ENCODE data around the gene DSE. TPM values are rescaled to one million over a fixed set of nuclear protein-coding genes. Genes with fewer than 3 reads are reported as not detected.

Gene DSE
- total RNA-seq, 1 experiment from 2014 or later, result 38.5 TPM

- Histone ChIP-seq H3K4me1 (ENCODE audit: control insufficient read depth in 1 of 2, insufficient read depth in 2 of 2, low read length in 2 of 2) (no peaks in the 10 kb centered on the region), H3K27me3 (ENCODE audit: insufficient read depth, low read length) (no peaks in the 10 kb centered on the region), H3K27ac (ENCODE audit: low read depth, low read length) (no peak overlapping the region), H3K79me2 (ENCODE audit: insufficient read depth, low read length) (no peaks in the 10 kb centered on the region), H2AFZ (ENCODE audit: low read depth, low read length, poor library complexity, severe bottlenecking) (no peak overlapping the region), H3K36me3 (ENCODE audit: control insufficient read depth in 1 of 2, insufficient read depth in 2 of 2, low read length in 2 of 2) (no peaks in the 10 kb centered on the region), H3K4me2 (ENCODE audit: low read length) (no peak overlapping the region), H3K9me3 (ENCODE audit: control insufficient read depth in 1 of 2, insufficient read depth in 1 of 2, low read depth in 1 of 2, low read length in 2 of 2) (no peaks in the 10 kb centered on the region), H3K9me2 (ENCODE audit: insufficient read depth) (no peaks in the 10 kb centered on the region), H3K4me3 (replicated peaks in 1 of 2; ENCODE audit: low read depth in 1 of 2, low read length in 2 of 2) (no peak overlapping the region), H4K20me1 (ENCODE audit: insufficient read depth) (no peaks in the 10 kb centered on the region), H3K9ac (ENCODE audit: low read length) (no peak overlapping the region)
- RAD21 ChIA-PET (ENCODE audit: low non-redundant PET in 1 of 2, low total read pairs in 2 of 2, uncharacterized antibody in 2 of 2, unreplicated experiment in 2 of 2), result no interaction called here
- CTCF ChIA-PET, result no interaction called here
- intact Hi-C loops (cut with micrococcal nuclease), result no loop called here
- DNase-seq (ENCODE audit: low read depth, low spot score), result no peak
- no peak for TF ChIP-seq SRF (IDR thresholded peaks at IDR 0.05; ENCODE audit: low read depth)
- TF ChIP-seq ZBTB33 (IDR thresholded peaks at IDR 0.05; ENCODE audit: extremely low read depth, insufficient replicate concordance, low read length), result no peak
- no peak for TF ChIP-seq CEBPB (IDR thresholded peaks at IDR 0.05; ENCODE audit: low read depth)
- TF ChIP-seq SP1 (IDR thresholded peaks at IDR 0.05; ENCODE audit: low read depth), result no peak
- TF ChIP-seq ELF1 (IDR thresholded peaks at IDR 0.05; ENCODE audit: borderline replicate concordance, low read depth), result no peak
- TF ChIP-seq EZH2phosphoT487 (IDR thresholded peaks at IDR 0.05; ENCODE audit: borderline replicate concordance), result no peak
- no peak for TF ChIP-seq JUND (IDR thresholded peaks at IDR 0.05)
- no peak for TF ChIP-seq ZFX (IDR thresholded peaks at IDR 0.05)
- TF ChIP-seq YY1 (IDR thresholded peaks at IDR 0.05; ENCODE audit: extremely low read depth, insufficient replicate concordance, low read depth, low read length), result no peak
- TF ChIP-seq POLR2AphosphoS5 (IDR thresholded peaks at IDR 0.05; ENCODE audit: low read depth, low read length), result no peak
- BruUV-seq (replicated peaks), result no TSS peak
- POLR2A ChIA-PET, result no interaction called here
- no peak for ATAC-seq
These were observed 96.3 kb downstream of the DSE start for GRCh38 chr6:116467096-116467495.

- no peaks in the 10 kb centered on the region for H4K20me1 ChIP-seq (ENCODE audit: insufficient read depth)
- intact Hi-C loops (cut with micrococcal nuclease), result no loop called here
- TF ChIP-seq EGR1 (IDR thresholded peaks at IDR 0.05; ENCODE audit: low read depth) (no peak), POLR2AphosphoS5 (IDR thresholded peaks at IDR 0.05; ENCODE audit: low read depth, low read length) (no peak), ZNF274 (IDR thresholded peaks at IDR 0.05; ENCODE audit: low read depth, low read length) (no peak), ATF3 (IDR thresholded peaks at IDR 0.05) (no peak), SIN3A (IDR thresholded peaks at IDR 0.05; ENCODE audit: low read depth) (no peak), MAX (IDR thresholded peaks at IDR 0.05) (no peak), CBX3 (IDR thresholded peaks at IDR 0.05; ENCODE audit: low read depth) (no peak), SP1 (IDR thresholded peaks at IDR 0.05; ENCODE audit: low read depth) (no peak), EZH2 (IDR thresholded peaks at IDR 0.05) (no peak), ELF1 (IDR thresholded peaks at IDR 0.05; ENCODE audit: borderline replicate concordance, low read depth) (no peak), EZH2phosphoT487 (IDR thresholded peaks at IDR 0.05; ENCODE audit: borderline replicate concordance) (no peak), CEBPB (IDR thresholded peaks at IDR 0.05; ENCODE audit: low read depth) (no peak), POLR2A (IDR thresholded peaks at IDR 0.05; ENCODE audit: borderline replicate concordance, extremely low read depth, insufficient read depth, insufficient read length) (no peak), TCF7L2 (IDR thresholded peaks at IDR 0.05; ENCODE audit: borderline replicate concordance, extremely low read depth, insufficient read depth, insufficient read length) (no peak)
These were observed 96.8 kb downstream of the DSE start for GRCh38 chr6:116467514-116467913.

More at GRCh38 chr6:116467514-116467913, 96.8 kb downstream of the DSE start:
- Histone ChIP-seq H3K9me3 (ENCODE audit: control insufficient read depth in 1 of 2, insufficient read depth in 1 of 2, low read depth in 1 of 2, low read length in 2 of 2) (no peaks in the 10 kb centered on the region), H3K9ac (ENCODE audit: low read length) (no peak overlapping the region), H3K9me2 (ENCODE audit: insufficient read depth) (no peaks in the 10 kb centered on the region), H3K4me3 (replicated peaks in 1 of 2; ENCODE audit: low read depth in 1 of 2, low read length in 2 of 2) (no peak overlapping the region), H3K4me2 (ENCODE audit: low read length) (no peak overlapping the region), H3K4me1 (ENCODE audit: control insufficient read depth in 1 of 2, insufficient read depth in 2 of 2, low read length in 2 of 2) (no peaks in the 10 kb centered on the region), H2AFZ (ENCODE audit: low read depth, low read length, poor library complexity, severe bottlenecking) (no peak overlapping the region), H3K27ac (ENCODE audit: low read depth, low read length) (no peak overlapping the region), H3K27me3 (ENCODE audit: insufficient read depth, low read length) (no peaks in the 10 kb centered on the region), H3K79me2 (ENCODE audit: insufficient read depth, low read length) (no peaks in the 10 kb centered on the region), H3K36me3 (ENCODE audit: control insufficient read depth in 1 of 2, insufficient read depth in 2 of 2, low read length in 2 of 2) (no peaks in the 10 kb centered on the region)
- CTCF ChIA-PET, result no interaction called here
- ATAC-seq (no peak), DNase-seq (ENCODE audit: low read depth, low spot score) (no peak)
- POLR2A ChIA-PET, result no interaction called here
- RAD21 ChIA-PET (ENCODE audit: low non-redundant PET in 1 of 2, low total read pairs in 2 of 2, uncharacterized antibody in 2 of 2, unreplicated experiment in 2 of 2), result no interaction called here
- BruUV-seq (replicated peaks), result no TSS peak
